GM19455 (cell line): ENCODE results near the gene IDH3G.

ENCODE experiments used
- ATAC-seq: cut with Tn5 transposase; IDR thresholded peaks from one replicate; pipeline ENCODE4 v1.9.1; 2021; ENCODE audit not compliant: unreplicated experiment

The IDH3G gene

DNA sequence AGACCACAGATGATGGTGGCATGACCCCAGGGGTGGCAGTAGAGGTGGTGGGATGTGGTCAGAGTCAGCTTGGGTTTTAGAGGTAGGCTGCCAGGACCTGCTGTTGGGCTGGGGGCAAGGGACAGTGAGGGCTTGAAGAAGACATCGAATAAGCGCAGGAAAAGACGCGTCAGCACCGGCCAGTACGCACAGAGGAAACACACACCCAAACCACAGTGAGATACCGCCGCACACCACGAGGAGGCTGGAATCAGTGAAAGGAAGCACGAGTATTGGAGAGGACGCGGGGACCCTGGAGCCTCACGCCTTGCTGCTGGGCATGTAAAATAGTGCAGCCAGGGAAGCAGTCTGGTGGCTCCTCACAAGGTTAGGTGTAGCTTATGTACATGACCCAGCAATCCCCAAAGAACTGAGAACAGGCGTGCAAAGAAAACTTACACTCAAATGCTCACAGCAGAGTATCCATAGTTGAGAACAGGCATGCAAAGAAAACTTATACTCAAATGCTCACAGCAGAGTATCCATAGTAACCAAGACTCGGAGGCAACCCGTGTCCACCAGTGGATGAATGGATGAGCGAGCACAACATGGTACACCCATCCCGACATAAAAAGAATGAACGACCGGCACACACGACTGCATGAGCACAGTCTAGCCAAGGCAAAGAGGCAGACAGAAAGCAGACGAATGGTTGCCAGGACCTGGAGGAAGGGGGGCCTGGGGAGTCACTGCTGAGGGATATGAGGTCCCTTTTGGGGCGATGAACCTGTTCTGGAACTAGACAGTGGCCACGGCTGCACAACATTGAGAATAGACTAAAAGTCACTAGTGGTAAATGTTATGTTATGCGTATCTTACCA lies 22.9 kb upstream of the IDH3G start:
- no peak for ATAC-seq

DNA sequence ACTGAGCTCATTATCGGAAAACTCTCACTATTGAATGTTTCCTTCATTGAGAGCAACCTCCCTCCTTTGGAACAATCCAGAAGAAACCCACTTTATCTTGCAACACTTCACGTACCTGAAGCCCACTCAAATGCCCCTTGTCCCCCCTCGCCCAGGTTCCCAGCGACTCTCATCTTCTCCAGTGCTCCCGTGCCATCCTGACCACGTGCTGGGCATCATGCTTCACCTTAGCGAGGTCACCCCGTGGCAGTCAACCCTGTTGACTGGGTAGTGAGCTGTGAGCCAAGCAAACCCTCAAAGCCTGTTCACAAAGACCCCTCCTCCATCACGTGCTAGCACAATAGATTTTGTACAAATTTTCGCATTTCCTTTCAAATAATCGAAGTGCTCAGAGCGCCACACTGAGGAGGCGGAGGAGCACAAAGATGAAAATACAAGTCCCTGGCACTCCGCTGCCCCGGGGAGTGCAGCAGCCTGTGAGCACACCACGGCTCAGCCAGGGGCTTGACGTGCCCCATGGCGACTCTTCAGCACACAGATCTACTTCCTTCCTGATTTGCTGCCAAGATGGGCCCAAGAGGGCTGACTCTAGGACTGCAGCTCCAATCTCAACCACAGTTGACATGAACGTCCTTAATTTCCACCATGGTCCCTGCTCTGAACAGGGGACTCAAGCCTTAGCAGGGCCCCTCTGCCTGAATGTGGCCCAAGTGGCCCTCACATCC lies 20.6 kb upstream of the IDH3G start:
- no peak for ATAC-seq

GRCh38 chrX:153813161-153813560 lies 19.0 kb upstream of the IDH3G start:
- ATAC-seq: no peak

DNA sequence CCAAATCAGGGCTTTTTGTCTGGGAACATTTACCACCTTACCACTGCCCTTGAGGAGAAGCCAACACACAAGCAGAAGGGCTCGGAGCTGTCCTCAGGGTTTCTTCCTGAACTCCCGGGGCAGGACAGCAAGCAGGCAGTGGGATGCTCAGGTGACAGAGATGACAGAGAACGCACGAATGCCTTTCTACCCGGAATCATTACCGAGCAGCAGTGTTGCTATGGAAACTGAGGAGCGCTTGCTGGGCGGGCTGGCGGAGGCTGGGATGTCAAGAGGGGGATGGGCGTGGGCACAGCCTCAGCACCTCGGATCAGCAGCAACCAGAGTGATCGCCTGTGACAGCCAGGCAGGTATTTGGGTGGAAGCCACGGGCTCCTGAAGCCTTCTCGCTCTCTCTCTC lies 18.0 kb upstream of the IDH3G start:
- no peak for ATAC-seq

- ATAC-seq: no peak
Observed at GRCh38 chrX:153807976-153808375, 13.8 kb upstream of the IDH3G start.

DNA sequence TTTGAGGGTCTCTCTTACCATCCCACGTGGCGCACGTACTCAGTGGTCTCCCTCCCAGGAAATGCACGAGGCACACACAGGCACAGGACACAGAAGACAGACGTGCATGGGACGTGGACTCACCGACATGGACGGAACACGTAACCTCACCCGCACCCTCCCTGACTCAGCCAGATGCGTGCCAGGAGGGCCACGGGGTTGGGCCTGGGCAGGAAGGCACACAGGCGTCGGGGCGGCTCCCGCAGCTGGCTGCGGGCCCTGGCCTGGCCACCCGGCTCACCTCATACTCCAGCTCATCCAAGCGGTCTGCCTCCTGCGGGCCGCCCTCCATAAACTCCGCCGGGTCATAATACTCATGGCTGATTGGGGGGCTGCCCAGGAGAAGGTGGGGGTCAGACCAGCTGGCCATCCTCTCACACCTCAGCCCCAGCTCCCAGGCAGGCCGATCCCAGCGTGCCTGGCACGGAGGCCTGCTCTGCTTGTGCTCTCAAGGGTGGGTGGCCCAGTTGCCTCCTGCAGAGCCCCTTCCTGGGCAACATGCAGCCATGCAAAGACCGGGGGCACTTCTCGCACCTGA lies 12.9 kb upstream of the IDH3G start:
- no peak for ATAC-seq

GRCh38 chrX:153805436-153805835 lies 11.3 kb upstream of the IDH3G start:
- no peak for ATAC-seq

DNA sequence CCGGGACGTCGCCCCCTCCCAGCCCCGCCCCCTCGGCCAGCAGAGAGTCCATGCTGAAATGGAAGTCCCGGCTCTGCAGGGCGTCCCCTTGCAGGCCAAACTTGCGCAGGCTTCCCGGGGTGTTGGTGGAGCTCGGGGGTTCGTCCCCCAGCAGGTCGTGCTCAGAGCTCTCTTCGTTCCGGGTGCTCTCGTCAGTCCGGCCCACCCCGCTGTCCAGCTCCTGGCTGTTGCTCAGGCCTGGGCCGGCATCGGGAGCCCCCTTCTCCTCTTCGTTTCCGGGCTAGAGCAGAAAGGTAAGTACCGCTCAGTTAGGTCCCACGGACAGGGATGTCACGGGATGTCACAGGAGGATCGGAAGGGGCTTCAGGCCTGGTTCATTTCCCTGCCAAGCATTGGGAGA lies 10.4 kb upstream of the IDH3G start:
- ATAC-seq: no peak

GRCh38 chrX:153804100-153804595 lies 10.0 kb upstream of the IDH3G start:
- no peak for ATAC-seq

DNA sequence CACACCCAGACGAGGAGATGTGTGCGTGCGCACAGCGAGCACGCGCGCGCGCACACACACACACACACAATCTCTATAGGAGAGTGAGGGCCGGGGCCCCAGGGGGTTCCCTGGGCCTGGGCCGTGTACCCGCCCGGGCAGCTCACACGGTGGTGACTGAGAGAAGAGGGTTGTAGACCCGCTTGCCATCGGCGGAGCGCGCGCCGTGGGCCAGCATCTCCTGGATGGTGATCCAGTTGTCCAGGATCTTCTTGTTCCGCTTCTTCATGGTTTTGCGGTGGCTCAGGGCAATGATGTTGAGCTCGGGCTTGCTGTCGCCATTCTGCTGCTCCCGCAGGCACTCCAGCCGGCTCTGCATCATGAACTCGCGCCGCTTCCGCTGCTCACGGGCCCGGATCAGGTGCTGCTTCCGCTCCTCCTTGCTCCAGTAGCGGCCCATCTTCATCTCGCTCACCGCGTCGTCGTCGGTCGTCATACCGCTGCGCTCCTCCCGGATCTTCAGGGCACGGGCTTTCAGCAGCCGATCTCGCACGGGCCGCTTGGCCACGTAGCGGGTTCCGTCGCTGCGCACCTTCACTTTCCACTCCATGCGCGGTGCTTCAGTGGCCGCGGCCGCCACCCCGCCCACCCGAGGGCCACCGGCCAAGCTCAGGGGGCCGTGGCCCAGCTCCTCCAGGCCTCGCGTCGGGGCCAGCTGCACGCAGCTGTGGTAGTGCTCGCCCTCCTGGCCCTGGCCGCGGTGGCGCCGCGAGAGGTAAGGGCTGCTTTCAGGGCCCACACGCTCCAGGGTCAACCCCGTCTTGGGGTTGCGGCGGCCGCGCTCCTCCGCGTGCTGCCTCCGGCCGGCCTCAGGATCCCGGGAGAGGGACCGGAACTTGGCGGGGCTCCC lies 9.3 kb upstream of the IDH3G start:
- ATAC-seq: no peak

- no peak for ATAC-seq
Observed at GRCh38 chrX:153802513-153803045, 8.4 kb upstream of the IDH3G start.

DNA sequence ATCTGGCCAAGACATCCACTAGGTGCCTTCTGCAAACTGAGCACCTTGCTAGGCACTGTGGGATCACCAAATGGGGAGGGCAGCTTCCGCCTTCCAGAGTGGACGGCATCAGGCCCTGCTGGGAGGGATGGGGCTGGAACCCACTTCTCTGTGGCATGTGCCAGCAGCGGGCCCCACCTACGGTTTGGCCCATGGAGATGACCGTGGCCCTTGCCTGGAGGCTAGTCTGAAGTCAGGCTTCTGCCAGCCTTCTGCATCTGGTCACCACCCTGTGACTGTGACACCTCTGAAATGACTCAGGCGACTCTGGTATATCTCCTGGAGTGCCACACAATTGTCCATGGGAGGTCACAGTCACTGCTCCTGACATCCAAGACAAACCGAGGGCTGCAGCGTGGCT lies 7.5 kb upstream of the IDH3G start:
- no peak for ATAC-seq

DNA sequence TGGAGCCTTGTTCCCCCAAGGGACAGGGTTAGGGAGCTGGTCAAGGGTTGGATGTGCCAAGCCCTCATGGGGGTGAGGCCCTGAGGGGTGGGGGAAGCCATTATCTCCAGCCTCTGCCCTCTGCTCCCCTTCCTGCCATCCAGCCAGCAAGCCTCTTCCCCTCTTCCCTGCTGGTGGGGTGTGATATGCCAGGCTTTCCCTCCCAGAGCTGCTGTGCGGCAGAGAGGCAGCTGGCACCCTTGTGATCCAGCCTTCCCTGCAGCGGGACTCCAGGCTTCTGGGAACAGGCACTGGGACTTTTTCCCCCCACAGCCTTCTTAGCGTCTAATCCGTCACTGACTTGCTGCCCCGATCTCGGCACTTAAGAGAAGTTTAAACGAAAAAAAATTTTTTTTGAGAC lies 6.6 kb upstream of the IDH3G start:
- ATAC-seq: no peak

GRCh38 chrX:153800177-153800722 lies 6.1 kb upstream of the IDH3G start:
- ATAC-seq: no peak

DNA sequence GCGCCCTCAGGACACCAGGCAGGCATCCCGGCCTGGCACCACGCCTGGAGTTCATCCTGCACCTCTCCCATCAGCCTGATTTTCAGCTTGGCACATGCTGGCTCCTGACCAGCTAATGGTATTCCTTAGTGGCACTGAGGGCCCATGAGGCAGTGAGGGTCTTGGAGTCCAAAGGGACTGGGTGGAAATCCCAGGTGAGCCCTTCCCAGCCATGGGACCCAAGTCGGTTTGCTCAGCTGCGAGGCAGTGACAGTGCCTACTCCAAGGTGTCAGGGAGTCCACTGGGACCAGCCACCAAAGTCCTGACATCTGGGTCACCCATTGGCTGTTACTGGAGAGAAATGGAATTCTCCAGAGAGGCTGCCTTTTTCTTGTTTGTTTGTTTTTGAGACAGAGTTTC lies 5.2 kb upstream of the IDH3G start:
- no peak for ATAC-seq

DNA sequence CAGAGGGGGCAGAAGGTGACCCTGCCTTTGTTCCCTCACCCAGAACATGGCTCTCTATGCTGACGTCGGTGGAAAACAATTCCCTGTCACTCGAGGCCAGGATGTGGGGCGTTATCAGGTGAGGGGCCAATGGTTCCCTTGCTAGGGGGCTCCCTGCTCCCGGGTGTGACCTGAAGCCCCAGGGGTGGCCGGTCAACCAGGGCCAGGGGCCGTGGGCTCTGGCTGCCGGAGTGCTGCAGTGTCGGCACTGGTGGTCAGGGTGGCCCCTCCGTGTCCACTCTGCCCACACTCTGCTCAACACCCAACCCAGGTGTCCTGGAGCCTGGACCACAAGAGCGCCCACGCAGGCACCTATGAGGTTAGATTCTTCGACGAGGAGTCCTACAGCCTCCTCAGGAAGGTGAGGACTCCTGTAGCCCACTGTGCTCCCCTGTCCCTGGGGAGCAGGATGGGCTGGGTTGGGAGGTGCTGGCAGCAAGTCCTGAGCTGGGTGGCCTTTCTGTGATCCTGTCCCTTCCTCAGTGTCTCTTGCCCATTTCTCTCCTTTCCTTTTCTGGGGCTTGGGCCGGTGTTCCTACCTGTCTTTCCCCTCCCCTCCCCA lies 3.3 kb upstream of the IDH3G start:
- no peak for ATAC-seq

DNA sequence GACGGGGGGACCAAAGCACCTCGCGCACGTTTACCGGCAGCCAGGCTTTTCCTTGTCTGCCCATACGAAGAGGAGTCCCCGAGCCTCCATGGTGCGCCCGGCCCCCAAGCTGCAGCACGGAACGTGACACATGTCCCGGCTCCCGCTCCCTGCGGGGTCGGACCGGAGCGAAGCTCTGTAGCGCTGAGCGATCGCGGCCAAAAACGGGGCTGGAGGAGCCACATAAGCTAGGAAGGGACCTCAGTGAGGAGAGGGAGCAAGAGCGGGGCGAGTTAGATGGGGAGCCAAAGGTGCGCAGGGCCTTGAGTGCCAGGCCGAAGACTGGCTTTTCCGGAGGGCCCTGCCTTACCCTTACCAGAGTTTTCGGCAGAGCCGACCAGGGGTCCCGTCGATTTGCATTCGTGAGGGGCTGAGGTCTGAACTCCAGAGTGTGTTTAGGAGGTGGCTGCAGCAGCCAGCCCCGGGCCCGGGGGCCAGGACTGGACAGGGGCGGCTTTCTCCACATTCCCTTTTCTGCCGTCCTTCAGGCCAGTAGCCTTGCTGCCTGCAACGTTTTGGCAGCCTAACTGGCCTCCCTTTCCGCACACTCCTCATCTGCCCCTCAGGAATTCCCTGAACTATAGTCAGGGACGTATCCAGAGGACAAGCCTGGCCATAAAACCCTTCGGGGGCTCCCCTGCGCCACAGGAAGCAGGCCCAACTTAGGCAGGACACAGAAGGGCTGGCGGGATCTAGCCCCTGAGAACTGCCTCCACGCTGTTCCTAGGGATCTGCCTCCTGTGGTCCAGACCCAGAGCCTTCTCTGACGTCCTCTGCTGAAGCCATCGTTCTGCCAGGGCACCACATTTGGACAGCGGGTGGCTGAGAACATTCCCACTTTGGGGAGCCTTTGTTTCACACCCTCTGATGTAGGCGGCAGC lies 982 bp upstream of the IDH3G start:
- peak; percentile 3 for ATAC-seq

GRCh38 chrX:153793291-153793690 lies 884 bp downstream of the IDH3G start:
- no peak for ATAC-seq

DNA sequence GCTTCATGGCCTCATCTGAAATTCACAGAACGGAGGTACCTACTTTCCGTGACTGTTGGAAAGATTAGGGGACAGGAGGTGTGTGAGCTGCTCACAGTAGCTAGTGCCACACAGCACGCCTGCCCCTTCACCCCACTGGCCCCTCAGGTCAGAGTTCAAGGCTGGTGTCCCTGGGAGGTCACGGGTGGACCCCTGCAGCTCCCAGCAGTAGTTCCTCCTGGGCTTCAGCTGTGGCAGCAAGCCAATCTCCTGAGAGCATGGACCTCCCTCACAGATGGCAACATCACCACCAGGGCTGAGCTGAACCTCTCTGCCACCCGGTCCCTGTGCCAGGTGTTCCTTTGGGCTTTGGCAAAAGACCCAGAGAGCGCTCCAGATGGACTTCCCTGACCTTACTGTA lies 1.8 kb downstream of the IDH3G start:
- no peak for ATAC-seq
